Measurements from ENCODE around the gene IPO5. TPM values are rescaled to one million over a fixed set of nuclear protein-coding genes. Genes with fewer than 3 reads are reported as not detected.
"Not testable (repeated sequence)": the region's sequence is repeated elsewhere in the genome, so short reads cannot be mapped to it uniquely, and the experiment has no call there.

The IPO5 gene
- total RNA-seq, 1 donor from 2014 or later = 161 TPM

GRCh38 chr13:98014766-98015165, 61.3 kb downstream of the IPO5 start:
- peak; percentile 25 for DNase-seq (ENCODE audit: low read depth)

- DNase-seq (ENCODE audit: low read depth) = no peak
These were observed 64.8 kb downstream of the IPO5 start for GRCh38 chr13:98018293-98018692.

- DNase-seq (ENCODE audit: low read depth) = no peak
These were observed 65.7 kb downstream of the IPO5 start for GRCh38 chr13:98019186-98019585.

- no peak for DNase-seq (ENCODE audit: low read depth)
These were observed 66.8 kb downstream of the IPO5 start for GRCh38 chr13:98020271-98020670.

GRCh38 chr13:98022210-98022609, 68.7 kb downstream of the IPO5 start:
- DNase-seq (ENCODE audit: low read depth) = peak; percentile 56

- DNase-seq (ENCODE audit: low read depth) = no peak
These were observed 72.1 kb downstream of the IPO5 start for GRCh38 chr13:98025480-98026025.

GRCh38 chr13:98026457-98026857, 73.0 kb downstream of the IPO5 start:
- DNase-seq (ENCODE audit: low read depth) = peak; percentile 42

GRCh38 chr13:98032168-98032567, 78.7 kb downstream of the IPO5 start:
- DNase-seq (ENCODE audit: low read depth) = peak; percentile 55

GRCh38 chr13:98033277-98034247, 80.1 kb downstream of the IPO5 start:
- DNase-seq (ENCODE audit: low read depth) = peak; percentile 77

GRCh38 chr13:98035373-98035772, 81.9 kb downstream of the IPO5 start:
- DNase-seq (ENCODE audit: low read depth) = peak; percentile 10

- DNase-seq (ENCODE audit: low read depth) = not testable (repeated sequence)
These were observed 83.3 kb downstream of the IPO5 start for GRCh38 chr13:98036564-98037302.

GRCh38 chr13:98039261-98039660, 85.8 kb downstream of the IPO5 start:
- no peak for DNase-seq (ENCODE audit: low read depth)

- DNase-seq (ENCODE audit: low read depth) = no peak
These were observed 86.5 kb downstream of the IPO5 start for GRCh38 chr13:98039964-98040363.

GRCh38 chr13:98041081-98041820, 87.8 kb downstream of the IPO5 start:
- DNase-seq (ENCODE audit: low read depth) = no peak

GRCh38 chr13:98044301-98044700, 90.8 kb downstream of the IPO5 start:
- peak; percentile 78 for DNase-seq (ENCODE audit: low read depth)

GRCh38 chr13:98047785-98048184, 94.3 kb downstream of the IPO5 start:
- DNase-seq (ENCODE audit: low read depth) = not testable (repeated sequence)

GRCh38 chr13:98048265-98048664, 94.8 kb downstream of the IPO5 start:
- no peak for DNase-seq (ENCODE audit: low read depth)

GRCh38 chr13:98050041-98050466, 96.6 kb downstream of the IPO5 start:
- DNase-seq (ENCODE audit: low read depth) = peak; percentile 63

- no peak for DNase-seq (ENCODE audit: low read depth)
These were observed 98.9 kb downstream of the IPO5 start for GRCh38 chr13:98052412-98052811.

GRCh38 chr13:98054301-98054700, 100.8 kb downstream of the IPO5 start:
- no peak for DNase-seq (ENCODE audit: low read depth)

GRCh38 chr13:98055623-98056022, 102.1 kb downstream of the IPO5 start:
- DNase-seq (ENCODE audit: low read depth) = no peak
